Parathyroid adenoma (tissue), 2 donors: ENCODE data around the gene GPATCH2.

Source experiments
- H2AFZ ChIP-seq: fragments of 300-600 bp; sonication (generic); one replicate; pipeline ENCODE4 v1.7.0; 2017; ENCODE audit warnings: antibody characterized with exemption, mild to moderate bottlenecking
- H3K27ac ChIP-seq: fragments of 300-600 bp; sonication (generic); one replicate; pipeline ENCODE4 v1.7.0; 2017
- H3K27me3 ChIP-seq: fragments of 300-600 bp; sonication (generic); one replicate; pipeline ENCODE4 v1.7.0; 2017; ENCODE audit warnings: low read length; ENCODE audit not compliant: control insufficient read depth, insufficient read depth
- H3K36me3 ChIP-seq: fragments of 300-600 bp; sonication (generic); one replicate; pipeline ENCODE4 v1.7.0; 2017; ENCODE audit warnings: low read length; ENCODE audit not compliant: control insufficient read depth, insufficient read depth
- H3K4me1 ChIP-seq: fragments of 300-600 bp; sonication (generic); one replicate; pipeline ENCODE4 v1.7.0; 2017; ENCODE audit warnings: control low read depth
- H3K4me2 ChIP-seq: fragments of 300-600 bp; sonication (generic); one replicate; pipeline ENCODE4 v1.7.0; 2017; ENCODE audit warnings: low read length
- H3K4me3 ChIP-seq: fragments of 300-600 bp; sonication (generic); one replicate; pipeline ENCODE4 v1.7.0; 2017; ENCODE audit warnings: low read depth, low read length
- H3K79me2 ChIP-seq: fragments of 300-600 bp; sonication (generic); one replicate; pipeline ENCODE4 v1.7.0; 2017; ENCODE audit warnings: control low read depth
- H3K9ac ChIP-seq: fragments of 300-600 bp; sonication (generic); one replicate; pipeline ENCODE4 v1.7.0; 2017; ENCODE audit warnings: mild to moderate bottlenecking
- H3K9me3 ChIP-seq: fragments of 300-600 bp; sonication (generic); one replicate; pipeline ENCODE4 v1.7.0; 2017; ENCODE audit warnings: low read length; ENCODE audit not compliant: control insufficient read depth
- TF ChIP-seq, protein P1 (sequence below): fragments of 300-600 bp; sonication (generic); IDR thresholded peaks from one replicate; pipeline ENCODE4 v1.7.0; 2017; ENCODE audit warnings: antibody characterized with exemption, mild to moderate bottlenecking
- donor health status: primary hyperparathyroidism.

Gene GPATCH2

DNA sequence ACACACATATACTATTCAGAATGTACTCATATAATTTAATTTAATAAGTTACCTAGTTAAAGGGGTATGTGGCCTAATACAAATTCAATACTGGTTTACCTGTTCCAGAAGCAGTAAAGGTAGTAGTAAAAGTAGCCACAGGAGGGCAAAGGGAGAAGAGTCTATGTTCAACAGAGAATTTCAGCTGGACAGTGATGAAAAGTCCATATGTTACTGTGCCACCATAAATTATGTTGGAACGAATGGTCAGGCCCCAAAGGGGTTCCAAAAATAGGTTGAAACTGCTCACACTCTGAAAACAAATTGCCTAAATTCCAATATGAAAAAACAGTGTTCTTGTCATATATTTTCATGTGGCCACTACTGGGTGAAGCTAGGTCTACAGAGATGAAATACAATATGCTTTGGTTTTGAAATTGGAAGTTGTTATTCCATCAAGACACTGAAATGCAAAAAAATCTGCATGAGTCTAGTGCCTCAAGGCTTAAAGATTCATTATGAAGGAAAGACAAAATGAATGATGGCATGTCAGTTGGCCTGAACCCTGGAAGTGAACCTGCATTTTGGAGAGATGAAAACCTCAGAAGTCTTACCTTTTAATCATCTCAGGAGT is 78.4 kb downstream of the GPATCH2 start:
- no peak overlapping the region for H3K9ac ChIP-seq
- H3K27ac ChIP-seq: no peak overlapping the region
- H3K9me3 ChIP-seq: no peaks in the 10 kb centered on the region
- no peaks in the 10 kb centered on the region for H3K27me3 ChIP-seq
- H3K4me3 ChIP-seq: no peak overlapping the region
- no peaks in the 10 kb centered on the region for H3K4me1 ChIP-seq
- no peak overlapping the region for H2AFZ ChIP-seq
- no peaks in the 10 kb centered on the region for H3K36me3 ChIP-seq
- no peak overlapping the region for H3K4me2 ChIP-seq
- peaks cover 4% of the 10 kb centered on the region for H3K79me2 ChIP-seq
- TF ChIP-seq, protein P1, sequence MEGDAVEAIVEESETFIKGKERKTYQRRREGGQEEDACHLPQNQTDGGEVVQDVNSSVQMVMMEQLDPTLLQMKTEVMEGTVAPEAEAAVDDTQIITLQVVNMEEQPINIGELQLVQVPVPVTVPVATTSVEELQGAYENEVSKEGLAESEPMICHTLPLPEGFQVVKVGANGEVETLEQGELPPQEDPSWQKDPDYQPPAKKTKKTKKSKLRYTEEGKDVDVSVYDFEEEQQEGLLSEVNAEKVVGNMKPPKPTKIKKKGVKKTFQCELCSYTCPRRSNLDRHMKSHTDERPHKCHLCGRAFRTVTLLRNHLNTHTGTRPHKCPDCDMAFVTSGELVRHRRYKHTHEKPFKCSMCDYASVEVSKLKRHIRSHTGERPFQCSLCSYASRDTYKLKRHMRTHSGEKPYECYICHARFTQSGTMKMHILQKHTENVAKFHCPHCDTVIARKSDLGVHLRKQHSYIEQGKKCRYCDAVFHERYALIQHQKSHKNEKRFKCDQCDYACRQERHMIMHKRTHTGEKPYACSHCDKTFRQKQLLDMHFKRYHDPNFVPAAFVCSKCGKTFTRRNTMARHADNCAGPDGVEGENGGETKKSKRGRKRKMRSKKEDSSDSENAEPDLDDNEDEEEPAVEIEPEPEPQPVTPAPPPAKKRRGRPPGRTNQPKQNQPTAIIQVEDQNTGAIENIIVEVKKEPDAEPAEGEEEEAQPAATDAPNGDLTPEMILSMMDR: no peak

GRCh38 chr1:217542837-217543236 is 88.1 kb downstream of the GPATCH2 start:
- no peak overlapping the region for H2AFZ ChIP-seq
- TF ChIP-seq, protein P1: no peak
- peaks cover 5% of the 10 kb centered on the region for H3K79me2 ChIP-seq
- H3K27ac ChIP-seq: no peak overlapping the region
- no peaks in the 10 kb centered on the region for H3K4me1 ChIP-seq
- H3K4me3 ChIP-seq: no peak overlapping the region
- H3K27me3 ChIP-seq: no peaks in the 10 kb centered on the region
- H3K4me2 ChIP-seq: no peak overlapping the region
- H3K9ac ChIP-seq: no peak overlapping the region
- no peaks in the 10 kb centered on the region for H3K36me3 ChIP-seq
- H3K9me3 ChIP-seq: no peaks in the 10 kb centered on the region

DNA sequence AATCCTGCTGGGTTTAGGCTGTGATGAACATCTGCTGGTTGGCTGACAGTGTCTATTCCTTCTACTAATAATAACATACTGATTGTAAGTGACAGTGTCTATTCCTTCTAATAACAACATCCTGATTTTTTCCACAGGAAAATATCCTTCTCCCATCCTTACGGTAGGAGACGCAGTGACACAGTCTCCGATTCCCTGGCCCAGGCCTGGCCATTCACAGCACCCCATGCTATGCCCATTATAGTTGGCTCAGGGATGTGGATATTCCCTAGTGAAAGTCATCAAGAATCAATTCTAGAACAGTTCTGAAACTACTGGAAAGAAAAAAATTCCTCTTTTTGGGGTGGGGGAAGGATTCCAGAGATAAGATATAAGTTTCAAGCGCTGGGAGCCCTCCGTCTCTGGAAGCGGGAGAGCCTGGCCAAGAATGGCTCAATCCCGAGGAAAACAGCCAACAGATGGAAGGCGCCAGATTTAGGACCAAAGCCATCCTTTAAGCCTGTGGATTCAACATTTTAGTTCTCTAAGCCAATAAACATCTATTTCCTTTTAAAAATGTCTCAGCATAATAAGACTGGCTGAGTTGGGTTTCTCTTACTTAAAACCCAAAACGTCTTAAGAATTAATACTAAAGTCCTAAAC is 88.6 kb downstream of the GPATCH2 start:
- Histone ChIP-seq H3K36me3 (no peaks in the 10 kb centered on the region), H3K27ac (no peak overlapping the region), H3K4me1 (no peaks in the 10 kb centered on the region), H3K79me2 (no peaks in the 10 kb centered on the region), H3K9ac (no peak overlapping the region), H3K4me3 (no peak overlapping the region), H3K9me3 (no peaks in the 10 kb centered on the region), H3K4me2 (no peak overlapping the region), H2AFZ (no peak overlapping the region), H3K27me3 (no peaks in the 10 kb centered on the region)
- TF ChIP-seq, protein P1: no peak

DNA sequence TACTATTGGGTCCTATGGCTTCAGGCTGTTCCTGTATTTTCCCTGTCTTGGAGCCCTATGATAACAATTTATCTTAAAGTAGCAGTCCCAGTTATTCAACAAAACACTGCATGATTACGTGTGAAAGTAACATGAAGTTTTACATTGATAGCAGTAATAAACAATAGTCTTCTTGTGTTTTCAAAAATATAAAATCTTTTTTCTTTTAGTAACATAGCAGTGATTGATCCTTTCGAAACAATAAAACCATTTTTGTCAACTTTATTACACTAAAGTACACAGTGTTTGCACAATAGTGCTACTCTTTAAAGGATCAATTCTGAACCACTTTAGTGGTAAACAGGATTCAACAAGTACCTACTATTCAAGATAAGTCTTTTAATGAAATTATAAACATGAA is 90.6 kb downstream of the GPATCH2 start:
- TF ChIP-seq, protein P1: no peak
- Histone ChIP-seq H3K36me3 (no peaks in the 10 kb centered on the region), H3K27ac (no peak overlapping the region), H3K79me2 (no peaks in the 10 kb centered on the region), H3K4me2 (no peak overlapping the region), H3K4me1 (no peaks in the 10 kb centered on the region), H3K4me3 (no peak overlapping the region), H3K9ac (no peak overlapping the region), H3K27me3 (no peaks in the 10 kb centered on the region), H2AFZ (no peak overlapping the region), H3K9me3 (no peaks in the 10 kb centered on the region)

DNA sequence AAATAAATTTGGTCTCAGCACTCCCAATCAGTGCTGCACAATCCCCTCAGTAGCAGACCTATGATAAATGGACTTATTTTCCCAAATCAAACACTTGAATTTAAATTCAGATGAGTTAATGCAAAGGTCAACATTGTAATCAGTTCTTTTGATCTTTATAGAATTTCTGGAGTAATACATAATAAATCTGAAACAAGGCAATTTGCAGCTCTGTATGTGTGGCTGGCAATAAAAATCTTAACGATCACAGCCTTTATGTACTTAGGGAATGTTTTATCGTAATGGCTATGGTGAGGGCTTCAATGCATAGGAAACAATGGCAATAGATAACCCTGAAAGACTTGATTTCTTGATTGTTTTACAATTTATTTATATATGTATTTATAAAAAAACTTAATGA is 91.4 kb downstream of the GPATCH2 start:
- Histone ChIP-seq H3K27me3 (no peaks in the 10 kb centered on the region), H3K27ac (no peak overlapping the region), H3K9me3 (no peaks in the 10 kb centered on the region), H2AFZ (no peak overlapping the region), H3K79me2 (no peaks in the 10 kb centered on the region), H3K36me3 (no peaks in the 10 kb centered on the region), H3K4me2 (no peak overlapping the region), H3K9ac (no peak overlapping the region), H3K4me1 (no peaks in the 10 kb centered on the region), H3K4me3 (no peak overlapping the region)
- TF ChIP-seq, protein P1: no peak
